Renal cortex interstitium (tissue), 11 donors: Measurements from ENCODE around the gene FAM78A. TPM values are rescaled to one million over a fixed set of nuclear protein-coding genes. Genes with fewer than 3 reads are reported as not detected.

Experiments
- DNase-seq, 11 donors: peaks; one replicate each; pipeline ENCODE4 v3.0.0-alpha.2; 2013; ENCODE audit warnings: low read depth in 9 of 11, low spot score in 4 of 11; ENCODE audit errors: extremely low read depth in 1 of 11
- polyA plus RNA-seq, 3 donors: library from polyadenylated mRNA; unstranded; fragments of 120-200 nt; gene quantifications; one replicate each; pipeline ENCODE4 v1.2.1, GENCODE V29; 2013; ENCODE audit not compliant: insufficient read length in 3 of 3

Gene FAM78A
- polyA plus RNA-seq, 3 donors, result 2.5 to 4.3 (median 2.6) TPM

- no peak for DNase-seq
Measured at GRCh38 chr9:131288217-131288616, 11.9 kb upstream of the FAM78A start.

DNA sequence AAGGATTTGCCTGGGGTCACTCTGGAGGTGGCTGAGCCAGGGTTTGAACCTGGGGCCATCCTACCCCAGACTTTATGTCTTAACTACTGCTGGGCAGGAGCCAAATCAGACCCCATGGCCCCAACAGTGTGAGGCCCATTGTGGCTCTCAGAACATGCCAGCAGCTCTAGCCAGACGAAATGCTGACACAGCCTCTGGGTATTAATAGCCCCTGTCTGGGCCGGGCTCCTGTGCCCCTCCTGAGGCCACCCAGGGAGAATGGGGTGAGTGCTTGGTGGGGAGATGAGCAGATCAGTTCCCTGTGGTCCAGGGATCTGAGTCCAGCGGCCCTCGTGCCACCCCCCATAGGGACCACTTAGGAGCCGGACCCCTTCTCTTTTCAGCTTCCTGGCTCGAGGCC lies 11.0 kb upstream of the FAM78A start:
- DNase-seq, result no peak

- no peak for DNase-seq
Measured at GRCh38 chr9:131284856-131285255, 8.5 kb upstream of the FAM78A start.

DNA sequence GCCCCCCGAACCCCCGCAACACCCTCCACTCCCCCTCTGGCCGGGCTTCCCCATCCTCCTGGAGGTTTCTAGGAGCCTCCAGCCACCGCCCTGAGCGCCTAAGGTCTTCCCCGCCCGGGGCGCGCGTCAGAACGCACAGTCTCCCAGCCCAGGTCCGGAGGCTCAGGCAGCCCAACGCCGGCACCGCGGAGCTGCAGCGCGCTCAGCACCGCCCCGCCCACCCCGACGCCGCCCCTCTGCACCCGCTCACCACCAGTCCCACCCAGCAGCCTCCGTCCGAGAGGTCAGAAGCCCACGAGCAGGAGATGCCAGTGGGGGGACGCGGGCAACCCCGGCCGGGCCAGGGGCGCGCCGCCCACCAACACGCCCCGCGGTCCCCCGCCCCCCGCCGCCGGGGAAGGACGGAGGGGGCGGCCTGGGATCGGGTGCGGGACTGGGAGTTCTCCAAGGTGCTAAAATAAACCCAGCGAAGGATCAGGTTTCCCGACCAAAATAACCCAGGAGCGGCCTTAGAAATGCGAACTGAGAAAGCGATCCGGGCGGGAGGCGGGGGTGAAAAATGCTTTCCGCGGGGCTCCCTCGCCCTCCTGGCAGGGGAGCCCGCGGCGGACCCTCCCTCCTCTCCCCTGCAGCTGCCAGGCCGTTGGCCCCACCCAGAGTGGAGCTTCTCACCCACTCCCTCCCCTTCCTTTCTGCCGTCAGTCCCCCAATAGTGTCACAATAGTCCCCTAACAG lies 6.5 kb upstream of the FAM78A start:
- DNase-seq, result peak in 7 of 11 donors; percentile 39 to 82 (median 65)

GRCh38 chr9:131282175-131282574 lies 5.9 kb upstream of the FAM78A start:
- no peak for DNase-seq

DNA sequence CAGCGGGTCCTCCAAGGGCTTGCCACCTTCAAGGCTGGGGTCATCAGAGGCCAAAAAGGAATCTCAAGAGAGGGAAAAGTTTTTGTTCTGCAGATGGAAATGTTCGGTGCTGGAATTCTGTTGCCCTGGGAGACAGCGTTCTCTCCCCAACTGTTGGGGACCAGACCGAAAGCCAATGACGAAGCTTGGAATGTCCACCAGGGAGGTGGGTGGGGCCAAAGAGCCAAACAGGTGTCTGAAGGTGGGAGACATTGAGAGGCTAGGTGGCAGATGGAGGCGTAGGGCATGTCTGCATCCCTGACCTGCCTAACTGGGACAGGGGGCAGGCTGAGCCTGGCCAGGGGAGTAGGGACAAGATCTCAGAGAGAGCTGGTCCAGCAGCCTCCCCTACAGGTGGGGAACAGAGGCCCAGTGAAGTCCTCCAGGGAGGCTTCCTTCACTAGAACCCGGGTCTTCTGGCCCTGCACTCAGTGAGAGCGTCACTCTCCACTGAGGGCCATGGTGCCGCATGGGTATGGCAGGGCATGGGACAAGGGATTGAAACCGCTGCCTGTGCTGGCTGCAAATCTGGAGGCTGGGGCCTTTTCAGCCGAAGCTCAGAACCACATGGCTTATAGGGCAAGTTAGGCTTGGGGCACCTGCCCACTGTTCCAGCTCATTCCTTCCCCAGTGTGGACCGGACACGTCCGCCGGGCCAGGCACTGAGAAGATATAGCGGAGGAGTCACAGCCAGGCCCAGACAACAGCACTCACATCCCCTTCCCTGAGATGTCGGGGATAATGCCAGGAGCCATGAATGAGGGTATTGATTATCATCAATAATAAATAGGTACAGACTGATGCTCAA lies 5.0 kb upstream of the FAM78A start:
- no peak for DNase-seq

DNA sequence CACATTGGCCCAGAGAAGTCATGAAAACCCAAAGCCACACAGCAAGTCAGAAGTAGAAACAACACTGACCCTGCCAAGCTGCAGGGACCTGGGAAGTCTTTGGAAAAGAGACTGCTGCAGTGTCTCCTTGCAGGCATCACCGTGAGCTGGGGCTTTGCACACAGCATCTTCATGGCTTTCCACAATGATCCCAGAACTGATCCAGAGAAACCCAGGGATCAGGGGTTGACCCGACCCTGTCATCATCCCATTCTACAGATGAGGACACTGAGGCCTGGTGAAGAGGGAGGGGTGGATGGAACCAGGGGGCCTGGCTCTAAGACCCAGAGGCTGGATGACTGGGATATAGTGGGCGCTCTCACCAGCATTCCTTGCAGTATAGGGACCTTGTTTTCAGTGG lies 4.3 kb upstream of the FAM78A start:
- DNase-seq, result no peak

GRCh38 chr9:131279863-131280570 lies 3.7 kb upstream of the FAM78A start:
- no peak for DNase-seq

DNA sequence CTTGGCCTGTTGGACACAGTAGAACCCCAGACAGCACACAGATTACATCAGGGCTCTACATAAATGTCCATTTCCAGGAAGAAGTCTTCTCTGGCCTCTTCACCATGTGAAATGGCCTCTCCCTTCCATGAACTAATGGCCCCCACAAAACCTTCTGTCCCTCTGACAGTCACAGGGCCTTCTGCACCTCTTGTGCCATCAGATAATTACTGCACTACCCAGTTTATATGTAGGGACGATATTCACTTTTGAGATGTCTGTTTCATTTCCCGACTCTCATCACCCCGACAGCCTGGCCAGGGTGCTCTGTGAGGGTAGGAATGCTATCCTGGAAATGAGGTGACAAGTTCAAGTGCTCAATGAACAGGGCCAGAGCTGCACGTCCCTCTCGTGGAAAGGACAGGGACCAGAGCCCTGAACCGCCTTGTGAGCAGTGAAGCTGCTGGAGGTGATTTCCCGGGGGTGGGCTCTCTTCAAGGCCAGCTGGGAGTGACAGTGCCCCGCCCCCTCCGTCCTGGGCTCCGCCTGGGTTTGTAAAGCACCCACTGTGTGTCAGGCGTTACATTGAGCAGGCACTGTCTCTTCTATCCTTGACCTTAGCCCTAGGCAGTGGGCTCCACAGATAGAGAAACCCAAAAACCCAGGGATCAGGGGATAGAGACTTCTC lies 3.0 kb upstream of the FAM78A start:
- DNase-seq, result no peak

GRCh38 chr9:131278702-131279111 lies 2.4 kb upstream of the FAM78A start:
- DNase-seq, result no peak

- DNase-seq, result peak in 10 of 11 donors; percentile 37 to 84 (median 74)
Measured at GRCh38 chr9:131277910-131278701, 1.8 kb upstream of the FAM78A start.

DNA sequence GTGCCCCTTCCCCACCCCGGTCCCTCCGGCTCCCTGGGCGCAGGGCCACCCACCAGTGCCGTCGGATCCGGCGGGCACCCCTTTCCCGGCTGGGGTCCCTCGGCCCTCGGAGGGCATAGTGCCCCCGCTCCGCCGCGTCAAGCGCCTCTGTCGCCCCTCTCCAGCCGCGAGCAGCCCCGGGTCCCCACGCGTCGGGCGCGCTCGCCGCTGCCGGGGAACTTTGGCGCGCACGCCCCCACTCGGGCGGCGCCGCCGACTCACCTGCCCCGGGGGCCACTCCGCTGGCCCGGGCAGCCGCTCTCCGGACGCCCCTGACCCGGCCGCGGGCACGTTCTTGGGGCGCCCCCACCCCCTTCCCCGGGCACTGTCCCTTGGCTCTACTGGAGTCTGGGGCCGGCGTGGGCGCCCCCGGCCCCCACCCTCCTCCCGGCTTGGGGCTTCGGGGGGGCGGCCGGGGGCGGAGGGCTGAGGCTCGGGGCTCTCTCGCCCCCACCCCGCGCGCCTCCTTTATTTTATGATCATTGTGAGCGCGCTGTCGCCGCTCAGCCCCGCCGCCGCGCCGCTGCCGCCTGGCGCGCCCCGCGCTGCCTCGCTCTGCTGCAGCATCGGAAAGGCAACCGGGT lies 1.1 kb upstream of the FAM78A start:
- no peak for DNase-seq

DNA sequence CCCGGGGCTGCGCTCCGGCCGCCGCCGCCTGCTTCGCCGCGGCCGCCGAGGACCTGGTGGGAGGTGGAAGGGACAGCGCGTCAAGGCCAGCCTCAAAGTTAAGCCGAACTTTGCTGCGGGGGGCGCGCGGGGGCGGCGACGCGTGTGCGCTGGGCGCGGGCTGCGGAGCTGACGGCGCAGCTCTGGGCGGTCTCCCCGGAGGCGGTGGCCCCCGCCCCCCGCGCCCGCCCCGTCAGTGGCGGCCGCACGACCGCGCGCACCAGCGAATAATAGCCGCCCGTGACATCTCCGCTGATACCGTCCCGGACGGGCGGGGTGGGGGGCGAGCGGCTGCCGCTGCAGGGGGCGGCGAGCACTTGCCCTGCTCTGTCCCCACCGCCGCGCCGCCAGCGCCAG lies 579 bp upstream of the FAM78A start:
- no peak for DNase-seq

- DNase-seq, result no peak
Measured at GRCh38 chr9:131275332-131276093, 797 bp downstream of the FAM78A start.

DNA sequence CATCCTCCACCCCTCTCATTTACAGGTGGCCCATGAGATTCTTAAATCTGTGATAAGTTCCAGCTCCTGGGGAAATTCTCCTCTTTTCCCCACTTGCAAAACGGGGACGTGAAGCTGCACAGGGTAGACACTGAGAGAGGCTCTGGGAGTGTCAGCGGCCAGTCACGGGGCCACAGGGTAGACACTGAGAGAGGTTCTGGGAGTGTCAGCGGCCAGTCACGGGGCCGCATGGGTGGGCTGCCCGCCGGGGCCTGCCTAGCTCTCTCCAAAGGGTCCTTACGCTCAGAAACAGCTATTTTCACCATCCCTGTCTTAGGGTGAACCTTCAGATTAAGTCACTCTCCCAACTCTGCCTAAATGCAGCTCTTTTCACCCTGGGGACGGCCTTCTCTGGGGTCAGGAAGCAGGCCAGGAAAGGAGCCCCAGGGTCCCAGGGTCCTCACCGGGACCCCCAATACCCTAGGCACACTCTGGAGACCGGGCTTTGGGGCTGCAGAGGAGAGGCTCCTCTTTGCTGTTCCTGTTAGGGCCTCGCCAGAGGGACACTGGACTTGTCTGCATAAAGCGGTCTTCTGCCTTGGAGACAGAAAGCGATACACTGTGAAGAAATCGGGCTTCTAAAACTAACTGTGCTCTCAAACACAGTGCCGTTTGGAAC lies 1.5 kb downstream of the FAM78A start:
- no peak for DNase-seq

GRCh38 chr9:131273856-131274673 lies 2.2 kb downstream of the FAM78A start:
- no peak for DNase-seq
